Endothelial cell of umbilical vein (primary cell): ENCODE measurements around the gene ACYP2. TPM values are rescaled to one million over a fixed set of nuclear protein-coding genes. Genes with fewer than 3 reads are reported as not detected.

Experiments
- BruUV-seq: library from RNA; stranded (reverse); fragments of 400-500 nt; replicated peaks from 2 replicates; lab custom pipeline; 2021; lab: Mats Ljungman, UMichigan
- CTCF ChIA-PET: fragments of 300-600, 350-600 bp; sonication (Branson Sonifier 250); formaldehyde crosslinking; loops from one replicate; lab custom pipeline; 2021; ENCODE audit warnings: antibody characterized with exemption, inconsistent platforms; lab: Charles Lee
- POLR2A ChIA-PET: fragments of 300-600, 350-600 bp; sonication (Branson Sonifier 250); formaldehyde crosslinking; loops from one replicate; lab custom pipeline; 2021; ENCODE audit warnings: antibody characterized with exemption, inconsistent platforms; lab: Charles Lee
- DNase-seq: peaks from one replicate; pipeline ENCODE4 v3.0.0-alpha.2; 2011; ENCODE audit warnings: low read depth, low spot score
- FAIRE-seq: peaks from 2 replicates; lab custom pipeline; 2011; peaks lifted over from hg19 to GRCh38; lab: Jason Lieb, UNC
- H2AFZ ChIP-seq: 2 replicates; pipeline ENCODE4 v1.6.0; 2012; ENCODE audit warnings: low read depth, low read length, control low read depth, inconsistent platforms
- H3K27ac ChIP-seq: 2 replicates; pipeline ENCODE4 v1.5.1; 2011; ENCODE audit warnings: low read depth, mild to moderate bottlenecking, control low read depth, low read length, moderate library complexity; ENCODE audit not compliant: insufficient read depth
- H3K27me3 ChIP-seq, 2 experiments: 2 replicates each; pipeline versions ENCODE4 v1.6.0 to v1.6.1; 2011; ENCODE audit warnings: low read length in 2 of 2, mixed read lengths in 1 of 2; ENCODE audit not compliant: control insufficient read depth in 2 of 2, insufficient read depth in 2 of 2
- H3K36me3 ChIP-seq, 2 experiments: 2 replicates in 1 of 2; 3 replicates in 1 of 2; pipeline ENCODE4 v1.5.1; 2011; ENCODE audit warnings: low read length in 2 of 2, mild to moderate bottlenecking in 1 of 2, moderate library complexity in 1 of 2; ENCODE audit not compliant: control insufficient read depth in 2 of 2, insufficient read depth in 2 of 2; ENCODE audit errors: extremely low read depth in 1 of 2
- H3K4me1 ChIP-seq: 3 replicates; pipeline ENCODE4 v1.5.1; 2011; ENCODE audit warnings: mild to moderate bottlenecking, low read length; ENCODE audit not compliant: control insufficient read depth, insufficient read depth; ENCODE audit errors: extremely low read depth
- H3K4me2 ChIP-seq: 2 replicates; pipeline ENCODE4 v1.6.1; 2011; ENCODE audit warnings: low read length, control low read depth, mixed read lengths; ENCODE audit not compliant: insufficient read depth
- H3K4me3 ChIP-seq, 3 experiments: fragments of 200-600 bp in 1 of 3; sonication (generic), shearing (Covaris generic) in 1 of 3; replicated peaks in 1 of 3; 2 replicates each; pipeline ENCODE4 v1.5.1; 2011 to 2016; ENCODE audit warnings: control low read depth in 3 of 3, low read length in 3 of 3, mild to moderate bottlenecking in 2 of 3, inconsistent platforms in 1 of 3, low read depth in 1 of 3, moderate library complexity in 1 of 3; ENCODE audit not compliant: insufficient read depth in 1 of 3
- H3K79me2 ChIP-seq: 2 replicates; pipeline ENCODE4 v1.6.0; 2012; ENCODE audit warnings: low read length, inconsistent platforms; ENCODE audit not compliant: control insufficient read depth, insufficient read depth
- H3K9ac ChIP-seq: replicated peaks from 2 replicates; pipeline ENCODE3; 2011; ENCODE audit warnings: low read length, control low read depth; ENCODE audit not compliant: insufficient read depth; ENCODE audit errors: extremely low read depth
- H3K9me1 ChIP-seq: replicated peaks from 3 replicates; pipeline ENCODE4 v1.6.0; 2011; ENCODE audit warnings: mild to moderate bottlenecking, low read length; ENCODE audit not compliant: control insufficient read depth, insufficient read depth; ENCODE audit errors: extremely low read depth
- H3K9me3 ChIP-seq: replicated peaks from 2 replicates; pipeline ENCODE4 v1.5.1; 2012; ENCODE audit warnings: low read length, inconsistent platforms; ENCODE audit not compliant: control insufficient read depth, insufficient read depth
- H4K20me1 ChIP-seq: replicated peaks from 2 replicates; pipeline ENCODE3; 2011; ENCODE audit warnings: mild to moderate bottlenecking, low read length; ENCODE audit not compliant: control insufficient read depth, insufficient read depth; ENCODE audit errors: extremely low read depth
- CTCF ChIP-seq, 2 donors: IDR thresholded peaks; 1 replicate in 1 of 2; 2 replicates in 1 of 2; pipeline ENCODE4 v1.5.1; 2011; ENCODE audit warnings: low read length in 2 of 2, mild to moderate bottlenecking in 2 of 2, moderate library complexity in 2 of 2, control low read depth in 1 of 2, inconsistent platforms in 1 of 2, low read depth in 1 of 2; ENCODE audit not compliant: insufficient read depth in 1 of 2; ENCODE audit errors: extremely low read depth in 1 of 2
- EZH2 ChIP-seq: IDR thresholded peaks from 2 replicates; pipeline ENCODE4 v1.6.1; 2012; ENCODE audit warnings: borderline replicate concordance, low read depth, mild to moderate bottlenecking, moderate library complexity, low read length, inconsistent platforms; ENCODE audit not compliant: severe bottlenecking
- FOS ChIP-seq: IDR thresholded peaks from 2 replicates; pipeline ENCODE4 v1.6.1; 2011; ENCODE audit warnings: mild to moderate bottlenecking, low read length, moderate library complexity, borderline replicate concordance; ENCODE audit not compliant: insufficient read depth
- GATA2 ChIP-seq: IDR thresholded peaks from 2 replicates; pipeline ENCODE4 v1.7.0; 2011; ENCODE audit warnings: low read depth, mild to moderate bottlenecking, moderate library complexity, mixed read lengths, low read length; ENCODE audit not compliant: insufficient read length, insufficient read depth
- JUN ChIP-seq: IDR thresholded peaks from 2 replicates; pipeline ENCODE4 v1.6.1; 2011; ENCODE audit warnings: borderline replicate concordance, low read depth; ENCODE audit not compliant: insufficient read length, insufficient read depth
- MAX ChIP-seq: IDR thresholded peaks from 2 replicates; pipeline ENCODE4 v1.6.1; 2011; ENCODE audit not compliant: insufficient read depth, insufficient read length
- MYC ChIP-seq: IDR thresholded peaks from one replicate; pipeline ENCODE4 v1.6.1; 2011; ENCODE audit warnings: mild to moderate bottlenecking, low read depth, low read length
- POLR2A ChIP-seq: IDR thresholded peaks from 2 replicates; pipeline ENCODE4 v1.6.1; 2012; ENCODE audit warnings: low read depth, mild to moderate bottlenecking, control low read depth, low read length
- POLR2AphosphoS5 ChIP-seq: IDR thresholded peaks from 2 replicates; pipeline ENCODE4 v1.6.1; 2012; ENCODE audit warnings: low read depth, mild to moderate bottlenecking, control low read depth, low read length, moderate library complexity; ENCODE audit not compliant: insufficient read depth
- dilution Hi-C: fragments of 300-500 bp; cut with MboI; formaldehyde crosslinking; loops from one replicate; pipeline ENCODE4 v1.15.0; 2019; ENCODE audit warnings: low sequenced_read_pairs; ENCODE audit not compliant: extremely low pct_ligation_motif_present
- intact Hi-C: fragments of 100-400 bp; cut with micrococcal nuclease; formaldehyde crosslinking; loops from one replicate; pipeline ENCODE4 v1.10.0; 2022
- polyA plus RNA-seq, 4 experiments: library from polyadenylated mRNA; depleted of rRNA in 3 of 4; stranded (reverse) in 3 of 4; unstranded in 1 of 4; fragments of >200 nt; gene quantifications; 2 replicates each; pipeline versions ENCODE4 v1.2.1 to v1.2.3, GENCODE V29; 2011 to 2012; ENCODE audit warnings: missing spikeins in 1 of 4
- total RNA-seq: library from RNA; stranded (reverse); gene quantifications from 2 replicates; pipeline ENCODE4 v1.2.3, GENCODE V29; 2021

ACYP2 gene
- total and polyA plus RNA-seq, 2 donors (not counting 3 experiments of a cell fraction or from before 2014, with no cell fraction given) = 3.9 to 7.9 TPM

GRCh38 chr2:54103454-54104314, 11.7 kb upstream of the ACYP2 start:
- Histone ChIP-seq H3K27me3 (no peaks in the 10 kb centered on the region), H4K20me1 (no peaks in the 10 kb centered on the region), H3K9me1 (no peaks in the 10 kb centered on the region), H3K4me2 (no peak overlapping the region), H3K9ac (no peak overlapping the region), H3K4me3 (no peak overlapping the region), H3K36me3 (no peaks in the 10 kb centered on the region), H3K9me3 (no peaks in the 10 kb centered on the region), H3K27ac (no peak overlapping the region), H3K79me2 (no peaks in the 10 kb centered on the region), H2AFZ (no peak overlapping the region), H3K4me1 (peaks cover 11% of the 10 kb centered on the region)
- dilution Hi-C loops = no loop called here
- peak; percentile 91 for DNase-seq
- TF ChIP-seq POLR2A (no peak), EZH2 (no peak), CTCF (IDR thresholded peaks at IDR 0.05; ENCODE audit: extremely low read depth in 1 of 2, insufficient read depth in 1 of 2, low read depth in 1 of 2, low read length in 2 of 2) (peak in 1 of 2 donors; percentile 15), POLR2AphosphoS5 (peak; percentile 51), GATA2 (no peak), MYC (no peak), MAX (no peak), FOS (peak; percentile 32), JUN (no peak)
- intact Hi-C loops = loop anchor here (2.0 kb wide), 1 partner anchor 133 kb away; the partner anchor contains the start of gene PSME4
- POLR2A ChIA-PET = interaction anchor here (0.9 kb wide), 1 partner anchor 132 kb away, joined by 3 read pairs; the partner anchor contains the start of gene PSME4
- BruUV-seq = no TSS peak
- CTCF ChIA-PET = interaction anchor here (0.5 to 6.2 kb wide), 8 partner anchors 10 to 735 kb away, joined by 3 to 205 read pairs (median 5); partner anchors contain the start of gene ACYP2
- FAIRE-seq = peak; percentile 69
